WTC11 (cell line): ENCODE results near the gene RGL1.

ENCODE experiments used
- NFE2L1 ChIP-seq: sonication (generic); formaldehyde crosslinking; IDR thresholded peaks from 2 replicates; pipeline ENCODE4 v1.8.1; 2023; ENCODE audit warnings: missing genetic modification reagents
- TF ChIP-seq, protein P1 (sequence below): fragments of 200-600 bp; IDR thresholded peaks from 2 replicates; pipeline ENCODE4 v1.8.0; 2022; ENCODE audit warnings: antibody characterized with exemption
- TF ChIP-seq, protein P2 (sequence below): sonication (generic); formaldehyde crosslinking; IDR thresholded peaks from 2 replicates; pipeline ENCODE4 v1.8.0; 2022; ENCODE audit warnings: mild to moderate bottlenecking, missing genetic modification reagents
- TF ChIP-seq, protein P3 (sequence below): sonication (generic); formaldehyde crosslinking; IDR thresholded peaks from 2 replicates; pipeline ENCODE4 v1.8.0; 2022; ENCODE audit warnings: mild to moderate bottlenecking, missing genetic modification reagents

DNA sequence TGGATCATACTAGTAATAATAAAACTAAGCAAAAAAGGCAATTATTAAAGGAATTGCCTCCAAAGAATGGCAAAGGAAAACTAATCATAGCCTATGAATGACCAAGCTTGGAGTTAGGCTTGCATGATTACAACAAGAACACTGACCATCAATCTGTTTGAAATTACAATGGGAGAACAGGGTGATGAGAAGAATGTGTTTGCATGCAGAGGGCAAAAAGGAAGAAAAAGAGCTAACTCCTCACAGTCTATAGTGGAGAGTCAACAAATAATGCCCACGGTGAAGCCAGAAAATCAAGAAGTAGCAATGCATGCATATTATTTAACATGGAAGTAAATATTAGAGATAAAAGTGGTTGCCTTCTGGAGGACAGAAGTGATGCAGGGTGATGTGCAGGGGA, 160.8 kb downstream of the RGL1 start:
- TF ChIP-seq, protein P1, sequence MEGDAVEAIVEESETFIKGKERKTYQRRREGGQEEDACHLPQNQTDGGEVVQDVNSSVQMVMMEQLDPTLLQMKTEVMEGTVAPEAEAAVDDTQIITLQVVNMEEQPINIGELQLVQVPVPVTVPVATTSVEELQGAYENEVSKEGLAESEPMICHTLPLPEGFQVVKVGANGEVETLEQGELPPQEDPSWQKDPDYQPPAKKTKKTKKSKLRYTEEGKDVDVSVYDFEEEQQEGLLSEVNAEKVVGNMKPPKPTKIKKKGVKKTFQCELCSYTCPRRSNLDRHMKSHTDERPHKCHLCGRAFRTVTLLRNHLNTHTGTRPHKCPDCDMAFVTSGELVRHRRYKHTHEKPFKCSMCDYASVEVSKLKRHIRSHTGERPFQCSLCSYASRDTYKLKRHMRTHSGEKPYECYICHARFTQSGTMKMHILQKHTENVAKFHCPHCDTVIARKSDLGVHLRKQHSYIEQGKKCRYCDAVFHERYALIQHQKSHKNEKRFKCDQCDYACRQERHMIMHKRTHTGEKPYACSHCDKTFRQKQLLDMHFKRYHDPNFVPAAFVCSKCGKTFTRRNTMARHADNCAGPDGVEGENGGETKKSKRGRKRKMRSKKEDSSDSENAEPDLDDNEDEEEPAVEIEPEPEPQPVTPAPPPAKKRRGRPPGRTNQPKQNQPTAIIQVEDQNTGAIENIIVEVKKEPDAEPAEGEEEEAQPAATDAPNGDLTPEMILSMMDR: no peak
- TF ChIP-seq, protein P2, sequence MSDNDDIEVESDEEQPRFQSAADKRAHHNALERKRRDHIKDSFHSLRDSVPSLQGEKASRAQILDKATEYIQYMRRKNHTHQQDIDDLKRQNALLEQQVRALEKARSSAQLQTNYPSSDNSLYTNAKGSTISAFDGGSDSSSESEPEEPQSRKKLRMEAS (CRISPR knock-in tag): no peak
- TF ChIP-seq, protein P3, sequence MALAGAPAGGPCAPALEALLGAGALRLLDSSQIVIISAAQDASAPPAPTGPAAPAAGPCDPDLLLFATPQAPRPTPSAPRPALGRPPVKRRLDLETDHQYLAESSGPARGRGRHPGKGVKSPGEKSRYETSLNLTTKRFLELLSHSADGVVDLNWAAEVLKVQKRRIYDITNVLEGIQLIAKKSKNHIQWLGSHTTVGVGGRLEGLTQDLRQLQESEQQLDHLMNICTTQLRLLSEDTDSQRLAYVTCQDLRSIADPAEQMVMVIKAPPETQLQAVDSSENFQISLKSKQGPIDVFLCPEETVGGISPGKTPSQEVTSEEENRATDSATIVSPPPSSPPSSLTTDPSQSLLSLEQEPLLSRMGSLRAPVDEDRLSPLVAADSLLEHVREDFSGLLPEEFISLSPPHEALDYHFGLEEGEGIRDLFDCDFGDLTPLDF (CRISPR knock-in tag): no peak
- no peak for TF ChIP-seq NFE2L1 (CRISPR knock-in tag)
